Measurements from ENCODE around the gene TMEFF2. TPM values are rescaled to one million over a fixed set of nuclear protein-coding genes. Genes with fewer than 3 reads are reported as not detected.

TMEFF2 gene
- total and polyA plus RNA-seq, 10 donors = not detected

DNA sequence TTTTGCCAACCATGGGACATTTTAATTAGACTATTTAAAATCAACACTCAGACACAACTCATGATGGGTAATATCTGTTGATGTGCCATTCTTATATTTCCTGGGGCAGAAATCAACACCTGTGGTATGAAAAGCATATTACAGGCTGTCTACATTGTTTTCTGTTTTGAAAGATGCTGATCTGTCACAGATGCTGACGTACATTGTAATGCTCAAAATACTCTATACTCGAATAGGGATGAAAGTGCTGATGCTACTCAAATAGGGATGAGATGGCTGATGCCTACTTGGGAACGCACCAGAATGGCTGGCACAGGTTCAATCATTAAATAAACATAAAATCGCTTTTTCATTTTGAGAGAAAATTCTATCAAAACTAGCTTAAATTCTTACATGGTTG is 41.2 kb downstream of the TMEFF2 start:
- Histone ChIP-seq H3K4me1 (peaks cover 0 to 3% (median 0%) of the 10 kb centered on the region in 6 donors), H3K9me3 (no peaks in the 10 kb centered on the region), H3K27me3 (replicated peaks in 1 of 7) (no peaks in the 10 kb centered on the region), H3K4me3 (no peak overlapping the region), H3K27ac (no peak overlapping the region), H3K36me3 (no peaks in the 10 kb centered on the region)
- intact Hi-C loops (cut with DNase I; ENCODE audit: low total_unique reads) = no loop called here
- 84 to 94% (median 91%) methylated on average over 4 of the region's 4 CpGs for WGBS, 5 donors
- DNase-seq = no peak
- TF ChIP-seq, protein P1, sequence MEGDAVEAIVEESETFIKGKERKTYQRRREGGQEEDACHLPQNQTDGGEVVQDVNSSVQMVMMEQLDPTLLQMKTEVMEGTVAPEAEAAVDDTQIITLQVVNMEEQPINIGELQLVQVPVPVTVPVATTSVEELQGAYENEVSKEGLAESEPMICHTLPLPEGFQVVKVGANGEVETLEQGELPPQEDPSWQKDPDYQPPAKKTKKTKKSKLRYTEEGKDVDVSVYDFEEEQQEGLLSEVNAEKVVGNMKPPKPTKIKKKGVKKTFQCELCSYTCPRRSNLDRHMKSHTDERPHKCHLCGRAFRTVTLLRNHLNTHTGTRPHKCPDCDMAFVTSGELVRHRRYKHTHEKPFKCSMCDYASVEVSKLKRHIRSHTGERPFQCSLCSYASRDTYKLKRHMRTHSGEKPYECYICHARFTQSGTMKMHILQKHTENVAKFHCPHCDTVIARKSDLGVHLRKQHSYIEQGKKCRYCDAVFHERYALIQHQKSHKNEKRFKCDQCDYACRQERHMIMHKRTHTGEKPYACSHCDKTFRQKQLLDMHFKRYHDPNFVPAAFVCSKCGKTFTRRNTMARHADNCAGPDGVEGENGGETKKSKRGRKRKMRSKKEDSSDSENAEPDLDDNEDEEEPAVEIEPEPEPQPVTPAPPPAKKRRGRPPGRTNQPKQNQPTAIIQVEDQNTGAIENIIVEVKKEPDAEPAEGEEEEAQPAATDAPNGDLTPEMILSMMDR (IDR thresholded peaks at IDR 0.05 in 8 of 11, conservative IDR thresholded peaks at IDR 0.05 in 3 of 11) = no peak
- TF ChIP-seq POLR2A (IDR thresholded peaks at IDR 0.05) (no peak), POLR2AphosphoS5 (IDR thresholded peaks at IDR 0.05) (no peak)

GRCh38 chr2:192151853-192152252 is 42.9 kb downstream of the TMEFF2 start:
- H3K27me3 ChIP-seq (replicated peaks in 1 of 7) = no peaks in the 10 kb centered on the region
- intact Hi-C loops (cut with DNase I; ENCODE audit: low total_unique reads) = no loop called here
- no peak overlapping the region for H3K27ac ChIP-seq
- no peaks in the 10 kb centered on the region for H3K36me3 ChIP-seq
- no peak for DNase-seq
- 44 to 66% (median 50%) methylated on average over 1 of the region's 1 CpG for WGBS, 5 donors
- no peak overlapping the region for H3K4me3 ChIP-seq
- H3K4me1 ChIP-seq = peaks cover 0 to 4% (median 0%) of the 10 kb centered on the region in 6 donors
- H3K9me3 ChIP-seq = no peaks in the 10 kb centered on the region
- TF ChIP-seq, protein P1 (IDR thresholded peaks at IDR 0.05 in 8 of 11, conservative IDR thresholded peaks at IDR 0.05 in 3 of 11) = no peak
- TF ChIP-seq POLR2AphosphoS5 (IDR thresholded peaks at IDR 0.05) = no peak
- TF ChIP-seq POLR2A (IDR thresholded peaks at IDR 0.05) = no peak

DNA sequence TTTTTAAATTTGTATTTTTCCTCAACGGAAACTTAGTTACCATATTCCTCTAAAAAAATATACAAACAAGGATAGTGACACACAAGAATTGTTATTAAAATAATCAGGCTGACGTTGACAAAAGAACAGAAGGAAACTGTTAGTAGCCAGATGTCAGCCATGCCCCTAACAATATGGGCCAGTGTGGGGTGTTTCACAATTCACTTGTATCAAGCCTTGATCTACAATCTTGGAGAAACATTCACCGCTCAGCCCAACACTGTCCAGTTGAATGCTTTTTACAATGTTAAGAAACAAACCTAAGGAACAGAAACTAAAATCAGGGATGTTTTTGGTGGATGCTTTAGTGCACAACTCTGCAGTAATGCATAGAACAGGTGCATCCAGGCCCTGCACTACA is 44.6 kb downstream of the TMEFF2 start:
- no peak overlapping the region for H3K4me3 ChIP-seq
- no peak for DNase-seq
- H3K27ac ChIP-seq = no peak overlapping the region
- no peaks in the 10 kb centered on the region for H3K9me3 ChIP-seq
- peaks cover 0 to 11% (median 0%) of the 10 kb centered on the region in 6 donors for H3K4me1 ChIP-seq
- H3K27me3 ChIP-seq (replicated peaks in 1 of 7) = no peaks in the 10 kb centered on the region
- intact Hi-C loops (cut with DNase I; ENCODE audit: low total_unique reads) = no loop called here
- TF ChIP-seq POLR2A (IDR thresholded peaks at IDR 0.05) = no peak
- TF ChIP-seq, protein P1 (IDR thresholded peaks at IDR 0.05 in 8 of 11, conservative IDR thresholded peaks at IDR 0.05 in 3 of 11) = no peak
- no peak for TF ChIP-seq POLR2AphosphoS5 (IDR thresholded peaks at IDR 0.05)
- WGBS, 5 donors = 77 to 92% (median 85%) methylated on average over 3 of the region's 3 CpGs
- H3K36me3 ChIP-seq = no peaks in the 10 kb centered on the region

- H3K4me3 ChIP-seq = no peak overlapping the region
- WGBS, 5 donors = 57 to 77% (median 70%) methylated on average over 5 of the region's 5 CpGs
- H3K27me3 ChIP-seq (replicated peaks in 1 of 7) = no peaks in the 10 kb centered on the region
- H3K9me3 ChIP-seq = no peaks in the 10 kb centered on the region
- no peak for TF ChIP-seq POLR2A (IDR thresholded peaks at IDR 0.05)
- TF ChIP-seq, protein P1 (IDR thresholded peaks at IDR 0.05 in 8 of 11, conservative IDR thresholded peaks at IDR 0.05 in 3 of 11) = no peak
- no peak for TF ChIP-seq POLR2AphosphoS5 (IDR thresholded peaks at IDR 0.05)
- H3K4me1 ChIP-seq = peaks cover 0 to 11% (median 0%) of the 10 kb centered on the region in 6 donors
- no peak overlapping the region for H3K27ac ChIP-seq
- DNase-seq = no peak
- H3K36me3 ChIP-seq = no peaks in the 10 kb centered on the region
- intact Hi-C loops (cut with DNase I; ENCODE audit: low total_unique reads) = no loop called here
These were observed 46.0 kb downstream of the TMEFF2 start for GRCh38 chr2:192148620-192149321.

Measured in spleen (tissue), 11 donors.